ENCODE results near the gene WDSUB1. TPM values are rescaled to one million over a fixed set of nuclear protein-coding genes. Genes with fewer than 3 reads are reported as not detected.

The WDSUB1 gene
- total and polyA plus RNA-seq, 9 of the 15 experiments (the other 6 are each of a cell fraction or from before 2014, with no cell fraction given): 5.2 to 13.7 (median 9.4) TPM

DNA sequence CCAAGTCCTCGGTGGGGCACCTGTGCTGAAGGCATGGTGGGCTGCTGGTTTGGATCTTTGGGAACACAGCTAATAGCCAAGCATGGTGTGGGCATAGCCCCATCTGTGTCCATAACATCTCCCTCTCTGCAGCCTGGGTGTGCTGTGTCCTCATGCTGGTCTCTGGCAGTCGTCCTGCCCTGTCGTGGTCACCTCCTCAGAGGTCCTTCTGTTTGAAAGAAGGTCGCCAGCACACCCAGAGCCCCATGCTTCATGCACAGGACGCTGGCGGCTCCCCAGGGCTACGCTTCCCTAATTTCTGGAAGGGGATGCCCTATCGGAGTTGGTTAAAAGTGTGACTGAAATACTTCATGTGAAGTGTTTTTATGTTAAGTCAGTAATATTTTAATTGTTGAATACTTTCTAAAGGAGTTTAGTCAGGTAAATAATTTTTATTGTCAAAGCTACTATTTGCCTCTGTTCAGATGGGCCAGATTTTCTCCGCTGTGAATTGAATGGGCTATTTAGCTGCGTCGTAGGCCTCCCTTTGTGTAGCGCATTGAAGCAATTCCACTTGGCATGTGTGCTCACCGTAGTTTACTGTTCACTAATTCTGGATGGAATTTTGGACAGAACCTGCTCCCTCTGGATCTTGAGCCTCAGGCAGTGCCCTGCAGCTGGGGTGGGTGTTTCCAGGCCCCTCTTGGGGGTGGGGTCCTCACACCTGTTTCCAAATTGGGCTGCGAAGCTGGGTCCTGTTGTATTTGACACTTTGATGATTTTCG, 81.9 kb downstream of the WDSUB1 start:
- H3K4me2 ChIP-seq (ENCODE audit: insufficient read depth, low read length): no peak overlapping the region
- DNase-seq (ENCODE audit: extremely low read depth in 1 of 4, low spot score in 3 of 4) (no peak), FAIRE-seq (no peak), ATAC-seq (no peak)
- in situ Hi-C loops (cut with MboI): no loop called here
- POLR2A ChIA-PET: interaction anchor here (0.6 kb wide), 1 partner anchor 523 kb away, joined by 4 read pairs; no protein-coding TSS in a partner anchor
- no peak overlapping the region for H2AFZ ChIP-seq (ENCODE audit: low read depth, low read length)
- peaks cover 41 to 59% of the 10 kb centered on the region in 2 experiments for H3K27me3 ChIP-seq (ENCODE audit: control insufficient read depth in 2 of 2, insufficient read depth in 2 of 2, low read length in 2 of 2)
- 9% methylated on average over 15 of the region's 15 CpGs for WGBS (ENCODE audit: insufficient coverage, low coverage, missing lambda C conversion rate)
- no peak overlapping the region for H3K9ac ChIP-seq (ENCODE audit: insufficient read depth in 1 of 2, low read depth in 2 of 2, low read length in 2 of 2)
- no peaks in the 10 kb centered on the region for H3K79me2 ChIP-seq (ENCODE audit: control insufficient read depth, insufficient read depth, low read length)
- no TSS peak for BruUV-seq (replicated peaks)
- H3K36me3 ChIP-seq (ENCODE audit: control insufficient read depth, insufficient read depth, low read length): no peaks in the 10 kb centered on the region
- no peaks in the 10 kb centered on the region for H3K9me1 ChIP-seq (ENCODE audit: control insufficient read depth, insufficient read depth, low read length)
- CTCF ChIA-PET (ENCODE audit: low intra/inter-chr PET ratio): no interaction called here
- no peak overlapping the region for H3K27ac ChIP-seq (ENCODE audit: extremely low read depth, low read depth, low read length)
- H3K9me3 ChIP-seq (replicated peaks; ENCODE audit: control insufficient read depth, insufficient read depth, low read depth, low read length): no peaks in the 10 kb centered on the region
- TF ChIP-seq SPI1 (IDR thresholded peaks at IDR 0.05; ENCODE audit: borderline replicate concordance, low read depth, low read length) (no peak), ZNF507 (tag; conservative IDR thresholded peaks at IDR 0.05) (no peak), ZNF212 (CRISPR knock-in tag; IDR thresholded peaks at IDR 0.05) (no peak), MED1 (CRISPR knock-in tag; IDR thresholded peaks at IDR 0.05; ENCODE audit: borderline replicate concordance) (no peak), HOXB6 (CRISPR knock-in tag; IDR thresholded peaks at IDR 0.05; ENCODE audit: borderline replicate concordance) (no peak), BRF1 (IDR thresholded peaks at IDR 0.05; ENCODE audit: borderline replicate concordance, extremely low read depth, insufficient read length) (no peak), ZKSCAN3 (CRISPR knock-in tag; IDR thresholded peaks at IDR 0.05) (no peak)
- TF ChIP-seq, protein P1, sequence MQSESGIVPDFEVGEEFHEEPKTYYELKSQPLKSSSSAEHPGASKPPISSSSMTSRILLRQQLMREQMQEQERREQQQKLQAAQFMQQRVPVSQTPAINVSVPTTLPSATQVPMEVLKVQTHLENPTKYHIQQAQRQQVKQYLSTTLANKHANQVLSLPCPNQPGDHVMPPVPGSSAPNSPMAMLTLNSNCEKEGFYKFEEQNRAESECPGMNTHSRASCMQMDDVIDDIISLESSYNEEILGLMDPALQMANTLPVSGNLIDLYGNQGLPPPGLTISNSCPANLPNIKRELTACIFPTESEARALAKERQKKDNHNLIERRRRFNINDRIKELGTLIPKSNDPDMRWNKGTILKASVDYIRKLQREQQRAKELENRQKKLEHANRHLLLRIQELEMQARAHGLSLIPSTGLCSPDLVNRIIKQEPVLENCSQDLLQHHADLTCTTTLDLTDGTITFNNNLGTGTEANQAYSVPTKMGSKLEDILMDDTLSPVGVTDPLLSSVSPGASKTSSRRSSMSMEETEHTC (IDR thresholded peaks at IDR 0.05): no peak
- TF ChIP-seq, protein P2, sequence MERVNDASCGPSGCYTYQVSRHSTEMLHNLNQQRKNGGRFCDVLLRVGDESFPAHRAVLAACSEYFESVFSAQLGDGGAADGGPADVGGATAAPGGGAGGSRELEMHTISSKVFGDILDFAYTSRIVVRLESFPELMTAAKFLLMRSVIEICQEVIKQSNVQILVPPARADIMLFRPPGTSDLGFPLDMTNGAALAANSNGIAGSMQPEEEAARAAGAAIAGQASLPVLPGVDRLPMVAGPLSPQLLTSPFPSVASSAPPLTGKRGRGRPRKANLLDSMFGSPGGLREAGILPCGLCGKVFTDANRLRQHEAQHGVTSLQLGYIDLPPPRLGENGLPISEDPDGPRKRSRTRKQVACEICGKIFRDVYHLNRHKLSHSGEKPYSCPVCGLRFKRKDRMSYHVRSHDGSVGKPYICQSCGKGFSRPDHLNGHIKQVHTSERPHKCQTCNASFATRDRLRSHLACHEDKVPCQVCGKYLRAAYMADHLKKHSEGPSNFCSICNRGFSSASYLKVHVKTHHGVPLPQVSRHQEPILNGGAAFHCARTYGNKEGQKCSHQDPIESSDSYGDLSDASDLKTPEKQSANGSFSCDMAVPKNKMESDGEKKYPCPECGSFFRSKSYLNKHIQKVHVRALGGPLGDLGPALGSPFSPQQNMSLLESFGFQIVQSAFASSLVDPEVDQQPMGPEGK (CRISPR knock-in tag; IDR thresholded peaks at IDR 0.05; ENCODE audit: borderline replicate concordance): no peak
- TF ChIP-seq, protein P3, sequence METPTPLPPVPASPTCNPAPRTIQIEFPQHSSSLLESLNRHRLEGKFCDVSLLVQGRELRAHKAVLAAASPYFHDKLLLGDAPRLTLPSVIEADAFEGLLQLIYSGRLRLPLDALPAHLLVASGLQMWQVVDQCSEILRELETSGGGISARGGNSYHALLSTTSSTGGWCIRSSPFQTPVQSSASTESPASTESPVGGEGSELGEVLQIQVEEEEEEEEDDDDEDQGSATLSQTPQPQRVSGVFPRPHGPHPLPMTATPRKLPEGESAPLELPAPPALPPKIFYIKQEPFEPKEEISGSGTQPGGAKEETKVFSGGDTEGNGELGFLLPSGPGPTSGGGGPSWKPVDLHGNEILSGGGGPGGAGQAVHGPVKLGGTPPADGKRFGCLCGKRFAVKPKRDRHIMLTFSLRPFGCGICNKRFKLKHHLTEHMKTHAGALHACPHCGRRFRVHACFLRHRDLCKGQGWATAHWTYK (CRISPR knock-in tag; IDR thresholded peaks at IDR 0.05): no peak
- H3K4me1 ChIP-seq (replicated peaks in 1 of 2; ENCODE audit: control insufficient read depth in 2 of 2, insufficient read depth in 2 of 2, low read length in 2 of 2): no peaks in the 10 kb centered on the region
- intact Hi-C loops (cut with micrococcal nuclease): loop anchor here (5.0 kb wide), 2 partner anchors 268 to 603 kb away; no protein-coding TSS in a partner anchor
- 0 out of 2 replicates have a peak, but pooled peaks cover 3% of the 10 kb centered on the region for H4K20me1 ChIP-seq (replicated peaks; ENCODE audit: control insufficient read depth, insufficient read depth, low read length)
- no peak overlapping the region for H3K4me3 ChIP-seq

All from K562 (cell line).